Astrocyte of the hippocampus (primary cell): Measurements from ENCODE around the gene KCTD21.
A peak's percentile ranks its signal among the peaks of the same experiment; 100 is the strongest.

Source experiments
- DNase-seq: peaks from one replicate; pipeline ENCODE4 v3.0.0; 2011; ENCODE audit warnings: low read depth, low spot score

Gene KCTD21

GRCh38 chr11:78200553-78200952 lies 12.1 kb upstream of the KCTD21 start:
- DNase-seq, result no peak

DNA sequence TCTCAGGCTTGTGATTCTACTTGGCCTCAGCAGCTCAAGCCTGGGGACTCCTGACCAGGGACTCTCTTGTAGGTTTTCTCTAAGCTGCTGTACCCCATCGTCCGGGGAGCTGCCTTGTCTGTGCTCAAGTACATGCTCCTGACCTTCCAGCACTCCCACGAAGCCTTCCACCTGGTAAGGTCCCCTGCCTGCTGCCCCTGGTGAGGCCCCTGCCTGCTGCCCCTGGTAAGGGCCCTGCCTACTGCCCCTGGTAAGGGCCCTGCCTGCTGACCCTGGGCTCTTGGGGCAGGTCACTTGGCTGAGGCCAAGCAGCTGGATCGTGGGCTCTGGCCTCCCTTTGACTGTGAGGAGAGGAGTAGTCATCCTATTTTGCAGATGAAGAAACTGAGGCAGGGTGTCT lies 11.6 kb upstream of the KCTD21 start:
- DNase-seq, result no peak

GRCh38 chr11:78199653-78200015 lies 11.2 kb upstream of the KCTD21 start:
- no peak for DNase-seq

DNA sequence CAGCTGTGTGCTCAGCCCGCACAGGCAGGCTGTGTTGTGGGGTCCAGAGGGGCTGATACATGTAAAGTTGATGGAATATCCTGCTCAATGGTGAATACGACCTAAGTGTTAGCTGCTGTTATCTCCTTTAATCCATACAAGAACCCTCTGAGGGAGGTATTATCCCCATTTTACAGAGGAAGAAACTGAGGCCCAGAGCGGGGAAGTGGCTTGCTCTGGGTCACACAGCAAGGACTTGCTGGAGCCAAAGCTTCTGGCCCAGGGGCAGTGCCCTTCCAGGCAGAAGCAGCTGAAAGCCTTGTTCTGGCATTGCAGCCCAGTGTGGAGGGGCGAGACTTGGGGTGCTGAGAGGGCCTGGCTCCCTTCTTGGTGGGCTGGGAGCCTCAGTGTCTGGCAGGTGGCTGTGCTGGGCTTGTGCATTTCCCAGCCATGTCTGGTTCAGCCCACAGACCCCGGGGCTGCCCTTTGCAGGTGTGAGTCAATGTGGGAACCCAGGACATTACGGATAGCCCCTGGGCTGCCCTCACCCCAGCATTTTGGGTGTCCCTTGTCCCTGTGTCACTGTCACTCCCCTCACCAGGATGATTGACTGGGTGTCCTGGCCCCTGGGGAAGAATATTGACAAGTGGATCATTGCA lies 10.7 kb upstream of the KCTD21 start:
- DNase-seq, result no peak

GRCh38 chr11:78197816-78198215 lies 9.4 kb upstream of the KCTD21 start:
- no peak for DNase-seq

DNA sequence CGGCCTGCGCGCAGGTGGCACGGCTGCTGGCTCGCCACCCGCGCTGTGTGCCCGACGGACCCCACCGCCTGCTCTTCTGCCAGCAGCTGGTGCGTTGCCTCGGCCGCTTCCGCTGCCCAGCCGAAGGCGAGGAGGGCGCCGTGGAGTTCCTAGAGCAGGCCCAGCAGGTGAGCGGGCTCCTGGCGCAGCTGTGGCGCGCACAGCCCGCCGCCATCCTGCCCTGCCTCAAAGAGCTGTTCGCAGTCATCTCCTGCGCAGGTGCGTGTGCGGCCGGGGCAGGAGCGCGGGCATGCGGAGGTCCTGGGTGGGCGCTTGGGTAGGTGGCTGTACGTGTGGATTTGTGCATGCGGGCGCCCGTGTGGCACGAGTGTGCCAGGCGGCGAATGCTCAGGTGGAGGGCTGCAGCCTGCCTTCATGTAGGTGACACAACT lies 8.2 kb upstream of the KCTD21 start:
- DNase-seq, result no peak

GRCh38 chr11:78195917-78196560 lies 7.6 kb upstream of the KCTD21 start:
- DNase-seq, result peak; percentile 42

DNA sequence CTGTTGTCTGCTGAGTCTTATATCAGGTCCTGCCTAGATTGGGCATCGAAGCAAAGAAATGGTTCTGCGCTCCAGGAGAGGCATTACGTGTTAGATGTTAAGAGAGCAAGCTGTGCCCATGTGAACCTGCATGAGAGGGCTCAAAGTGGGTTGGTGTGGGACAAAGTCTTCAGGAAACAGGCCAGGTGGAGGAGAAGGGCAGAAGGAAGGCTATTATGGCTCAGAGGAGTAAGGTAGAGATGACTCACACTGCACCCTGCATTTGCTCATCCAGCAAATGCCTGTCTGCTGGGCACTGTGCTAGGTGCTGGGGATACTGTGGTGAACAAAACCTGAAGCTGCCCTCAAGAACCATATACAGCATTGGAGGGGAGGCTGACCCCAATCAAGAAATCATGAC lies 6.1 kb upstream of the KCTD21 start:
- DNase-seq, result no peak

GRCh38 chr11:78193806-78194205 lies 5.4 kb upstream of the KCTD21 start:
- DNase-seq, result no peak

DNA sequence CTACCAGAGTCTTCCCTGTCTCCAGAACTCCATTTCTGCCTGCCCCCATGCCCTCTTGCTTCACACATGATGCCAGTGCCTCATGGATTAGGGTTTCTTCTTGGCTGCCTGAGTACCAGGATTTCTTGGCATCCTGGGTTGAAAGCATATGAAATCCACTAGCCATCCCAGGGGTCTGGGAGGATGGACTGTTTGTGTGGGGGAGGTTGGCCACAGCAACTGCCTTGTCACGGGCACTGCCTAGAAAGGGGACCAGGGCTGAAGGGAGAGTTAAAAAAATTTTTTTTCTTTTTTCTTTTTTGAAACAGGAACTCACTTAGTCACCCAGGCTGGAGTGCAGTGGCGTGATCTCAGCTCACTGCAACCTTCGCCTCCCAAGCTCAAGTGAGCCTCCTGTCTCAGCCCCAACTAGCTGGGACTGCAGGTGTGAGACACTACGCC lies 4.5 kb upstream of the KCTD21 start:
- no peak for DNase-seq

- no peak for DNase-seq
These were observed 3.8 kb upstream of the KCTD21 start for GRCh38 chr11:78192223-78192719.

DNA sequence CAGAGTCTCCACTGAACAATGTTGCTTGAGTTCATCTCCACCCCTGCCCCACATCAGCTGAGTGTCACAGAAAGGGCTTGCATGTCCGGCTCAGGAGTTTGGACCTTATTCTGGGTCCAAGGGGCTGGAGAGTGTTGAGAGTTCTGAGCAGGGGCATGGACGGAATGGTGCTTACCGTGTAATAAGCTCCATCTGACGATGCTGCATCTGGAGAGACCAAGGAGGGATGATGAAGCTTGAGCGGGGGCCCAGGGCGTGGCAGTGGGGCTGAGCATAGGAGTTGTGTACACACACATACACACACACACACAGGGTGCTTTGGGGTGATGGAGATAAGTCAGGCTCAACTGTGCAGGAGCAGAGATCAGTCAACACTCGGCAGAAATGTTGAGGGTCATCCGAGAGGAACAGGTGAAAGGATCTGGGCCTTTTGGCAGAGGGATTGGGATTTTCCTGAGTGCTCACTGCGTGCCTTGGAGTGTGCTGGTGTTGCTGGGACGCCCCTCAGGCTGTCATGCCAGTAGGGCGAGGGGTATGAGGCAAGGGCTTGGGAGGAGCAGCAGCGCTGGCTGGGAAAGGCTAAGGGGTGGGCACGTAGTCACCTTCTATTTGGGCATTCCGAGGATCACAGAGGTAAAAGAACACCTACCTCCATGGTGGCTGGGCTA lies 2.6 kb upstream of the KCTD21 start:
- no peak for DNase-seq

DNA sequence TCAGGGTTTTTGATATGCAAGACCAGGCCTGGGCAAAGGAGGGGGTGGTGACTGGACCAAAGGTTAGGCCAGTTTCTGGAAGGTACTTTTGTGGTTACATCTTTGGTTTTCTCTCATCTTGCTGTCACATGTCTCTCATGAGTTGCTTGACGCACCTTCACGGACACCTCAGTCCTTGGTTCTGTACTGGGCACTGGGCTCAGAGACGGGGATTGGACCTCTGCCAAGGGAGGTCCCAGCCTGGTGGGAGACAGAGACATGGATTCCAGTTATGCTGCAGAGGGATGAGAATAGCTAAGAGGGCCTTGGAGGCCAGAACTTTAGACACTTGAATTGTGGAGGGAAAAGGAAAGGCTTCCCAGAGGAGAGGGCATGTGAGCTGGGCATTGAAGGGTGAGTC lies 1.9 kb upstream of the KCTD21 start:
- no peak for DNase-seq

DNA sequence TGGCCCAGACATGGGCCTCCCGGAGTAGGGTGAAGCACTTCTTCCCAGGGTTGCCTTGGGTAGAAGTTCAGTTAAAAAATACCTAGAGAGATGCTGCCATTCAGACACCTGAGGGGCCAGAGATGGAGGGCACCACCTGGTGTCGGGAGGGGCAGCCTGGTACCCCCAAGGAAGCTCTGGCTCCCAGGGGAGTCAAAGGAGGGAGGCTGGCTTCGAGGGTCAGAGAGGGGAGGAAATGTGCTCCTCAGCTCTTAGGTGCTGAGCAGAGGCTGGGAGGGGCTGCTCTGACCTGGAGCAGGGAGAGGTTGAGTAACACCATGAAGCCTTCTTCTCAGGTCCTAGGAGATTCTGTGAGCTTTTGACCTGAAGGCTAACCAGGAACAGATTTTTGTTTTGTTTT lies 1.4 kb upstream of the KCTD21 start:
- no peak for DNase-seq

GRCh38 chr11:78189174-78189724 lies 823 bp upstream of the KCTD21 start:
- no peak for DNase-seq

DNA sequence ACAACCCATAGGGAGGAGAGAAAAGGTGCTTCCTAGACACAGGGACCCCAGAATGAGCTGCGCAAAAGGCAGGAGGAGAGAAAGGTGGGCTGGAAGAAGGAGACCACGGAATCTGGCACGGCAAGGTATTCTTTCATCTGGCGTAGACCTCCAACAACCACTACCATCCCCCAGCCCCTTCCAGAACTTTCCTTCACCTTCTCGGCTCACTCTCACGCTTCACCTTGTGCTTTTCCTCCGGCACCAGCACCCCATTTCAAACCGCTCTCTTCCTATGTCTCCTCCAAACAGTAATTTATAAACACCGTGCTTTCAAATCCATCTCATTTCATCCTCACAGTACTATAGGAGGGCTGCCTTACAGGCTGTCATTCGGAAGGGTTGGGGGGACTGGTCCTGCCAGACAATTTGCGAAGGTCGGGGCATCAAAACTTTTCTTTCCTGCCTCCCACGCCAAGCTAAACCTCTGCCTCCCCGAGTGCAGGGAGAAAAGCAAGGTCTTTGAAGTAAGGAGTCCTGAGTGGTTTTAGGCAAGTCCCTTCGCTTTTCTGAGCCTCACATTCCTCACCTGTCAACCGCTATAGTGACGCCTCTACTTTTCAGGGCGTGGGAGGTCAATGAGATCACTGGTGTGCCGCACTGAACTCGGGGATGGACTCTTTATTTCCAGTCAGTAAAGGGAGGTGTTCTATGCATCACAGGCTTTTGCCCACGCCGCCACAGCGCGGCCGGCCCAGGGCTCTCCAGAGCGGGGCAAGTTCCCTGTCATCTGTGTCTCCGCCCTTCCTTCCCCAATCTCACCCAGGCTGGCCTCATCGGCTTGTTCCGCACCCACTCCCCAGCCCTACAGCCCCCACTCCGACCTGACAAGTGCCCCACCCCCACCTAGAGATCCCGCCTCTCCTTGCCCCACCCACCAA lies 800 bp downstream of the KCTD21 start:
- DNase-seq, result no peak

GRCh38 chr11:78181185-78181584 lies 7.2 kb downstream of the KCTD21 start:
- DNase-seq, result no peak

- DNase-seq, result no peak
These were observed 7.7 kb downstream of the KCTD21 start for GRCh38 chr11:78180751-78181150.

GRCh38 chr11:78179459-78180071 lies 8.9 kb downstream of the KCTD21 start:
- no peak for DNase-seq

GRCh38 chr11:78177216-78177615 lies 11.2 kb downstream of the KCTD21 start:
- DNase-seq, result no peak

- DNase-seq, result no peak
These were observed 11.8 kb downstream of the KCTD21 start for GRCh38 chr11:78176605-78177141.
